ENCODE measurements around the gene HARBI1.
A peak's percentile ranks its signal among the peaks of the same experiment; 100 is the strongest.
"Not testable (repeated sequence)": the region's sequence is repeated elsewhere in the genome, so short reads cannot be mapped to it uniquely, and the experiment has no call there.

The HARBI1 gene

GRCh38 chr11:46597155-46597554 is 19.9 kb downstream of the HARBI1 start:
- no peak for DNase-seq (ENCODE audit: low read depth)

GRCh38 chr11:46594785-46595184 is 22.2 kb downstream of the HARBI1 start:
- DNase-seq (ENCODE audit: low read depth): no peak

- DNase-seq (ENCODE audit: low read depth): no peak
Observed at GRCh38 chr11:46594374-46594700, 22.7 kb downstream of the HARBI1 start.

GRCh38 chr11:46593550-46594373 is 23.3 kb downstream of the HARBI1 start, which contains the start of gene AMBRA1:
AMBRA1 (minus strand) TSS chr11:46594023; CDS start chr11:46548380, 45,643 bp downstream.
- DNase-seq (ENCODE audit: low read depth): peak; percentile 78

GRCh38 chr11:46590740-46591605 is 26.1 kb downstream of the HARBI1 start:
- no peak for DNase-seq (ENCODE audit: low read depth)

- no peak for DNase-seq (ENCODE audit: low read depth)
Observed at GRCh38 chr11:46588915-46589314, 28.1 kb downstream of the HARBI1 start.

GRCh38 chr11:46588131-46588530 is 28.9 kb downstream of the HARBI1 start:
- no peak for DNase-seq (ENCODE audit: low read depth)

GRCh38 chr11:46583513-46583912 is 33.5 kb downstream of the HARBI1 start:
- not testable (repeated sequence) for DNase-seq (ENCODE audit: low read depth)

GRCh38 chr11:46582588-46582987 is 34.4 kb downstream of the HARBI1 start:
- no peak for DNase-seq (ENCODE audit: low read depth)

GRCh38 chr11:46577058-46577457 is 40.0 kb downstream of the HARBI1 start:
- DNase-seq (ENCODE audit: low read depth): no peak

- no peak for DNase-seq (ENCODE audit: low read depth)
Observed at GRCh38 chr11:46574656-46575055, 42.4 kb downstream of the HARBI1 start.

GRCh38 chr11:46570790-46571398 is 46.1 kb downstream of the HARBI1 start:
- no peak for DNase-seq (ENCODE audit: low read depth)

- no peak for DNase-seq (ENCODE audit: low read depth)
Observed at GRCh38 chr11:46565232-46565840, 51.7 kb downstream of the HARBI1 start.

GRCh38 chr11:46564459-46564858 is 52.6 kb downstream of the HARBI1 start:
- DNase-seq (ENCODE audit: low read depth): no peak

- DNase-seq (ENCODE audit: low read depth): no peak
Observed at GRCh38 chr11:46562527-46562926, 54.5 kb downstream of the HARBI1 start.

- DNase-seq (ENCODE audit: low read depth): no peak
Observed at GRCh38 chr11:46560300-46560991, 56.6 kb downstream of the HARBI1 start.

GRCh38 chr11:46559815-46560214 is 57.2 kb downstream of the HARBI1 start:
- DNase-seq (ENCODE audit: low read depth): no peak

- DNase-seq (ENCODE audit: low read depth): no peak
Observed at GRCh38 chr11:46557684-46558151, 59.3 kb downstream of the HARBI1 start.

GRCh38 chr11:46555267-46556054 is 61.6 kb downstream of the HARBI1 start:
- no peak for DNase-seq (ENCODE audit: low read depth)

Measured in activated T-cell treated with anti-CD3 and anti-CD28 coated beads for 48 hours (primary cell).